K562 (cell line): ENCODE data around the gene LIMS1. TPM values are rescaled to one million over a fixed set of nuclear protein-coding genes. Genes with fewer than 3 reads are reported as not detected.

ENCODE experiments used
- ARID4B ChIP-seq: sonication (generic); formaldehyde crosslinking; IDR thresholded peaks from 2 replicates; pipeline ENCODE4 v1.8.0; 2022; ENCODE audit warnings: mild to moderate bottlenecking, missing genetic modification reagents
- CXXC5 ChIP-seq: fragments of 250-450 bp; sonication (Bioruptor Pico); IDR thresholded peaks from 2 replicates; pipeline ENCODE4 v1.8.0; 2022; ENCODE audit warnings: inconsistent platforms, mild to moderate bottlenecking, moderate library complexity
- GABPA ChIP-seq: fragments of 200-800 bp; sonication (Bioruptor generic); conservative IDR thresholded peaks from 2 replicates; pipeline ENCODE4 v1.6.1; 2016; ENCODE audit warnings: low read depth, missing genetic modification characterization, missing compliant biosample characterization
- HDAC1 ChIP-seq, 2 experiments: fragments of 450-650 bp; IDR thresholded peaks; 2 replicates each; pipeline ENCODE4 v1.6.1; 2016 to 2017; ENCODE audit warnings: inconsistent platforms in 1 of 2, mild to moderate bottlenecking in 1 of 2, moderate library complexity in 1 of 2
- HDGF ChIP-seq: fragments of 450-650 bp; IDR thresholded peaks from 2 replicates; pipeline ENCODE4 v1.6.1; 2016
- HMG20B ChIP-seq: fragments of 250-450 bp; sonication (Bioruptor Pico); IDR thresholded peaks from 2 replicates; pipeline ENCODE4 v1.5.0; 2021; ENCODE audit warnings: mild to moderate bottlenecking
- L3MBTL2 ChIP-seq: fragments of 450-650 bp; IDR thresholded peaks from 2 replicates; pipeline ENCODE4 v1.6.1; 2016; ENCODE audit warnings: mild to moderate bottlenecking, moderate library complexity
- MAFF ChIP-seq: IDR thresholded peaks from 2 replicates; pipeline ENCODE4 v1.6.1; 2012; ENCODE audit warnings: low read length, improper control_type of control experiment
- NCOA1 ChIP-seq: fragments of 450-650 bp; IDR thresholded peaks from 2 replicates; pipeline ENCODE4 v1.6.1; 2016; ENCODE audit warnings: low read depth
- PBX2 ChIP-seq, 2 experiments: IDR thresholded peaks in 1 of 2; conservative IDR thresholded peaks in 1 of 2; 2 replicates each; pipeline ENCODE4 v1.6.1; 2016; ENCODE audit warnings: low read depth in 2 of 2, mild to moderate bottlenecking in 1 of 2, missing compliant biosample characterization in 1 of 2, missing genetic modification characterization in 1 of 2, moderate library complexity in 1 of 2
- PKNOX1 ChIP-seq: fragments of 450-650 bp; IDR thresholded peaks from 2 replicates; pipeline ENCODE4 v1.6.1; 2016
- RFX1 ChIP-seq: fragments of 450-650 bp; IDR thresholded peaks from 2 replicates; pipeline ENCODE4 v1.6.1; 2016; ENCODE audit warnings: mild to moderate bottlenecking, moderate library complexity
- SIX5 ChIP-seq, 2 experiments: IDR thresholded peaks; 2 replicates each; pipeline ENCODE4 v1.6.1; 2011; ENCODE audit warnings: low read length in 2 of 2, borderline replicate concordance in 1 of 2, low read depth in 1 of 2, mild to moderate bottlenecking in 1 of 2, moderate library complexity in 1 of 2; ENCODE audit not compliant: insufficient read depth in 1 of 2
- SPI1 ChIP-seq: IDR thresholded peaks from 2 replicates; pipeline ENCODE4 v1.6.1; 2011; ENCODE audit warnings: low read depth, low read length, control low read depth, borderline replicate concordance
- TOE1 ChIP-seq, 2 experiments: fragments of 450-650 bp in 1 of 2; sonication (generic) in 1 of 2; formaldehyde crosslinking in 1 of 2; IDR thresholded peaks; 2 replicates each; pipeline versions ENCODE4 v1.7.1 to v1.8.0; 2016 to 2022; ENCODE audit warnings: borderline replicate concordance in 2 of 2, mild to moderate bottlenecking in 2 of 2, antibody characterized with exemption in 1 of 2, inconsistent platforms in 1 of 2, low read depth in 1 of 2, missing genetic modification reagents in 1 of 2, moderate library complexity in 1 of 2
- ZNF431 ChIP-seq: sonication (generic); formaldehyde crosslinking; IDR thresholded peaks from 2 replicates; pipeline ENCODE4 v1.8.0; 2022; ENCODE audit warnings: mild to moderate bottlenecking, missing genetic modification reagents
- ZNF584 ChIP-seq: fragments of 200-800 bp; sonication (Bioruptor generic); IDR thresholded peaks from 2 replicates; pipeline ENCODE4 v1.6.1; 2016; ENCODE audit warnings: low read depth, mild to moderate bottlenecking, missing genetic modification characterization, missing compliant biosample characterization
- ZNF699 ChIP-seq: fragments of 250-450 bp; sonication (Bioruptor Pico); IDR thresholded peaks from 2 replicates; pipeline ENCODE4 v1.8.0; 2021; ENCODE audit warnings: mild to moderate bottlenecking, moderate library complexity; ENCODE audit not compliant: insufficient replicate concordance
- polyA plus RNA-seq, 8 experiments: library from polyadenylated mRNA; depleted of rRNA in 4 of 8; stranded (reverse) in 5 of 8; unstranded in 3 of 8; fragments of >200 nt; fragmentation: Nextera tagmentation in 2 of 8; fragmentation: Illumina TruSeq in 1 of 8; extraction: Ambion mirVana in 2 of 8; extraction: Trizol in 1 of 8; gene quantifications; 2 replicates each; pipeline versions ENCODE4 v1.2.1 to v1.2.3, GENCODE V29; 2011 to 2014; ENCODE audit warnings: inconsistent platforms in 1 of 8, missing spikeins in 1 of 8
- total RNA-seq, 7 experiments: library from RNA; depleted of rRNA in 6 of 7; stranded (reverse); fragments of >200 nt in 6 of 7; fragmentation: Illumina TruSeq in 2 of 7; extraction: Trizol in 2 of 7; gene quantifications; 2 replicates each; pipeline versions ENCODE4 v1.2.1 to v1.2.3, GENCODE V29; 2011 to 2021; ENCODE audit warnings: low replicate concordance in 1 of 7

Gene LIMS1
- total and polyA plus RNA-seq, 9 of the 15 experiments (the other 6 are each of a cell fraction or from before 2014, with no cell fraction given) = 52.8 to 134 (median 81.0) TPM

- TF ChIP-seq ARID4B (CRISPR knock-in tag) (no peak), ZNF584 (CRISPR knock-in tag) (no peak), RFX1 (peak; percentile 61), GABPA (no peak), TOE1 (IDR thresholded peaks at IDR 0.05; ENCODE audit: borderline replicate concordance) (no peak), TOE1 (CRISPR knock-in tag; IDR thresholded peaks at IDR 0.05; ENCODE audit: borderline replicate concordance, low read depth) (0 out of 2 replicates have a peak, but pooled peaks have one; percentile 37), L3MBTL2 (peak; percentile 25; the same call in 1 of the 2 replicates), PBX2 (CRISPR knock-in tag; IDR thresholded peaks at IDR 0.05; ENCODE audit: low read depth) (no peak), PBX2 (tag; conservative IDR thresholded peaks at IDR 0.05; ENCODE audit: low read depth) (peak; percentile 78), ZNF431 (no peak), CXXC5 (CRISPR knock-in tag) (peak; percentile 14; the same call in 1 of the 2 replicates), HDAC1 (IDR thresholded peaks at IDR 0.05) (0 out of 4 replicates have a peak, but pooled peaks of 1 of the 2 experiments have one; percentile 41), NCOA1 (no peak), HDGF (0 out of 2 replicates have a peak, but pooled peaks have one; percentile 32), PKNOX1 (peak; percentile 93), SPI1 (peak; percentile 98), HMG20B (CRISPR knock-in tag) (no peak), ZNF699 (CRISPR knock-in tag) (no peak), MAFF (no peak), SIX5 (IDR thresholded peaks at IDR 0.05; ENCODE audit: borderline replicate concordance in 1 of 2, insufficient read depth in 1 of 2, low read depth in 1 of 2, low read length in 2 of 2) (no peak)
These were observed 56.9 kb downstream of the LIMS1 start (continued) for GRCh38 chr2:108591163-108591562.
